ENCODE measurements around the gene C1QB.
"Not testable (repeated sequence)": the region's sequence is repeated elsewhere in the genome, so short reads cannot be mapped to it uniquely, and the experiment has no call there.

The C1QB gene

GRCh38 chr1:22705586-22705985, 52.5 kb downstream of the C1QB start:
- Histone ChIP-seq H3K27me3 (ENCODE audit: control insufficient read depth in 5 of 5, insufficient read depth in 4 of 5, low read length in 5 of 5) (peaks cover 0 to 5% (median 0%) of the 10 kb centered on the region in 5 donors), H3K36me3 (ENCODE audit: control insufficient read depth in 5 of 5, insufficient read depth in 5 of 5, low read length in 5 of 5) (no peaks in the 10 kb centered on the region), H3K9ac (ENCODE audit: low read length in 5 of 5) (no peak overlapping the region), H3K9me3 (ENCODE audit: control insufficient read depth in 5 of 5, low read length in 5 of 5) (no peaks in the 10 kb centered on the region), H3K4me3 (ENCODE audit: low read depth in 1 of 5, low read length in 5 of 5) (no peak overlapping the region), H3K4me1 (ENCODE audit: control insufficient read depth in 5 of 5, insufficient read depth in 5 of 5, low read length in 5 of 5) (peaks cover 0 to 20% (median 13%) of the 10 kb centered on the region in 5 donors), H3K27ac (ENCODE audit: low read depth, low read length) (no peak overlapping the region)

- H3K27ac ChIP-seq (ENCODE audit: low read depth, low read length); H3K27me3 ChIP-seq (ENCODE audit: control insufficient read depth in 5 of 5, insufficient read depth in 4 of 5, low read length in 5 of 5); H3K36me3 ChIP-seq (ENCODE audit: control insufficient read depth in 5 of 5, insufficient read depth in 5 of 5, low read length in 5 of 5); H3K9ac ChIP-seq (ENCODE audit: low read length in 5 of 5); H3K9me3 ChIP-seq (ENCODE audit: control insufficient read depth in 5 of 5, low read length in 5 of 5); H3K4me3 ChIP-seq (ENCODE audit: low read depth in 1 of 5, low read length in 5 of 5): not testable (repeated sequence)
- H3K4me1 ChIP-seq (ENCODE audit: control insufficient read depth in 5 of 5, insufficient read depth in 5 of 5, low read length in 5 of 5), result peaks cover 0 to 20% (median 13%) of the 10 kb centered on the region in 5 donors
Measured at GRCh38 chr1:22706100-22706499, 53.1 kb downstream of the C1QB start.

- Histone ChIP-seq H3K4me1 (ENCODE audit: control insufficient read depth in 5 of 5, insufficient read depth in 5 of 5, low read length in 5 of 5) (peaks cover 0 to 43% (median 19%) of the 10 kb centered on the region in 5 donors), H3K4me3 (ENCODE audit: low read depth in 1 of 5, low read length in 5 of 5) (no peak overlapping the region), H3K36me3 (ENCODE audit: control insufficient read depth in 5 of 5, insufficient read depth in 5 of 5, low read length in 5 of 5) (no peaks in the 10 kb centered on the region), H3K9ac (ENCODE audit: low read length in 5 of 5) (no peak overlapping the region), H3K27me3 (ENCODE audit: control insufficient read depth in 5 of 5, insufficient read depth in 4 of 5, low read length in 5 of 5) (peaks cover 0 to 14% (median 6%) of the 10 kb centered on the region in 5 donors), H3K9me3 (ENCODE audit: control insufficient read depth in 5 of 5, low read length in 5 of 5) (no peaks in the 10 kb centered on the region), H3K27ac (ENCODE audit: low read depth, low read length) (no peak overlapping the region)
Measured at GRCh38 chr1:22708777-22709176, 55.7 kb downstream of the C1QB start.

GRCh38 chr1:22709227-22709626, 56.2 kb downstream of the C1QB start:
- Histone ChIP-seq H3K4me3 (ENCODE audit: low read depth in 1 of 5, low read length in 5 of 5) (no peak overlapping the region), H3K36me3 (ENCODE audit: control insufficient read depth in 5 of 5, insufficient read depth in 5 of 5, low read length in 5 of 5) (no peaks in the 10 kb centered on the region), H3K9ac (ENCODE audit: low read length in 5 of 5) (no peak overlapping the region), H3K9me3 (ENCODE audit: control insufficient read depth in 5 of 5, low read length in 5 of 5) (no peaks in the 10 kb centered on the region), H3K4me1 (ENCODE audit: control insufficient read depth in 5 of 5, insufficient read depth in 5 of 5, low read length in 5 of 5) (peaks cover 0 to 43% (median 19%) of the 10 kb centered on the region in 5 donors), H3K27me3 (ENCODE audit: control insufficient read depth in 5 of 5, insufficient read depth in 4 of 5, low read length in 5 of 5) (peaks cover 0 to 14% (median 6%) of the 10 kb centered on the region in 5 donors), H3K27ac (ENCODE audit: low read depth, low read length) (no peak overlapping the region)

- peaks cover 0 to 14% (median 6%) of the 10 kb centered on the region in 5 donors for H3K27me3 ChIP-seq (ENCODE audit: control insufficient read depth in 5 of 5, insufficient read depth in 4 of 5, low read length in 5 of 5)
- peak overlapping the region in 2 of 5 donors; percentile 6 to 9 for H3K4me3 ChIP-seq (ENCODE audit: low read depth in 1 of 5, low read length in 5 of 5)
- H3K9ac ChIP-seq (ENCODE audit: low read length in 5 of 5), result no peak overlapping the region
- peaks cover 0 to 43% (median 19%) of the 10 kb centered on the region in 5 donors for H3K4me1 ChIP-seq (ENCODE audit: control insufficient read depth in 5 of 5, insufficient read depth in 5 of 5, low read length in 5 of 5)
- H3K9me3 ChIP-seq (ENCODE audit: control insufficient read depth in 5 of 5, low read length in 5 of 5), result no peaks in the 10 kb centered on the region
- H3K36me3 ChIP-seq (ENCODE audit: control insufficient read depth in 5 of 5, insufficient read depth in 5 of 5, low read length in 5 of 5), result no peaks in the 10 kb centered on the region
- no peak overlapping the region for H3K27ac ChIP-seq (ENCODE audit: low read depth, low read length)
Measured at GRCh38 chr1:22709891-22710700, 57.1 kb downstream of the C1QB start.

- no peaks in the 10 kb centered on the region for H3K9me3 ChIP-seq (ENCODE audit: control insufficient read depth in 5 of 5, low read length in 5 of 5)
- H3K27me3 ChIP-seq (ENCODE audit: control insufficient read depth in 5 of 5, insufficient read depth in 4 of 5, low read length in 5 of 5), result peaks cover 0 to 14% (median 6%) of the 10 kb centered on the region in 5 donors
- H3K4me3 ChIP-seq (ENCODE audit: low read depth in 1 of 5, low read length in 5 of 5), result peak within 1 kb of the TSS; percentile 31 to 66 (median 54)
- H3K9ac ChIP-seq (ENCODE audit: low read length in 5 of 5), result peak within 1 kb of the TSS in 1 of 5 donors; percentile 56
- no peak within 1 kb of the TSS for H3K27ac ChIP-seq (ENCODE audit: low read depth, low read length)
- H3K4me1 ChIP-seq (ENCODE audit: control insufficient read depth in 5 of 5, insufficient read depth in 5 of 5, low read length in 5 of 5), result peaks cover 0 to 43% (median 19%) of the 10 kb centered on the region in 5 donors
- no peaks in the 10 kb centered on the region for H3K36me3 ChIP-seq (ENCODE audit: control insufficient read depth in 5 of 5, insufficient read depth in 5 of 5, low read length in 5 of 5)
Measured at GRCh38 chr1:22710701-22711049, 57.6 kb downstream of the C1QB start, which contains the start of gene EPHB2. EPHB2 (plus strand) TSS chr1:22710839; CDS start chr1:22710983, 144 bp downstream.

GRCh38 chr1:22711071-22711470, 58.0 kb downstream of the C1QB start:
- H3K4me1 ChIP-seq (ENCODE audit: control insufficient read depth in 5 of 5, insufficient read depth in 5 of 5, low read length in 5 of 5), result peaks cover 0 to 43% (median 19%) of the 10 kb centered on the region in 5 donors
- no peak overlapping the region for H3K9ac ChIP-seq (ENCODE audit: low read length in 5 of 5)
- H3K9me3 ChIP-seq (ENCODE audit: control insufficient read depth in 5 of 5, low read length in 5 of 5), result no peaks in the 10 kb centered on the region
- no peaks in the 10 kb centered on the region for H3K36me3 ChIP-seq (ENCODE audit: control insufficient read depth in 5 of 5, insufficient read depth in 5 of 5, low read length in 5 of 5)
- peaks cover 0 to 14% (median 6%) of the 10 kb centered on the region in 5 donors for H3K27me3 ChIP-seq (ENCODE audit: control insufficient read depth in 5 of 5, insufficient read depth in 4 of 5, low read length in 5 of 5)
- H3K4me3 ChIP-seq (ENCODE audit: low read depth in 1 of 5, low read length in 5 of 5), result peak overlapping the region in 3 of 5 donors; percentile 46 to 60 (median 54)
- no peak overlapping the region for H3K27ac ChIP-seq (ENCODE audit: low read depth, low read length)
